Epithelial cell of esophagus (primary cell): ENCODE results near the gene MCUB.

Experiments
- DNase-seq: peaks from one replicate; pipeline ENCODE4 v3.0.0; 2010; ENCODE audit warnings: low read depth
- H3K4me3 ChIP-seq: 2 replicates; pipeline ENCODE4 v1.5.1; 2011; ENCODE audit warnings: mild to moderate bottlenecking, low read length, control low read depth
- CTCF ChIP-seq: IDR thresholded peaks from 2 replicates; pipeline ENCODE4 v1.5.1; 2011; ENCODE audit warnings: low read depth, mild to moderate bottlenecking, low read length, control low read depth, inconsistent platforms; ENCODE audit not compliant: insufficient read depth; ENCODE audit errors: missing control alignments

The MCUB gene

GRCh38 chr4:109599046-109599652 is 39.1 kb downstream of the MCUB start:
- DNase-seq = no peak
- H3K4me3 ChIP-seq = no peak overlapping the region
- TF ChIP-seq CTCF = no peak

- DNase-seq = no peak
- no peak for TF ChIP-seq CTCF
- no peak overlapping the region for H3K4me3 ChIP-seq
Observed at GRCh38 chr4:109600431-109600830, 40.4 kb downstream of the MCUB start.

GRCh38 chr4:109601336-109601735 is 41.3 kb downstream of the MCUB start:
- TF ChIP-seq CTCF = no peak
- H3K4me3 ChIP-seq = no peak overlapping the region
- DNase-seq = no peak

- no peak for DNase-seq
- no peak overlapping the region for H3K4me3 ChIP-seq
- no peak for TF ChIP-seq CTCF
Observed at GRCh38 chr4:109607976-109608375, 47.9 kb downstream of the MCUB start.

- no peak for DNase-seq
- no peak overlapping the region for H3K4me3 ChIP-seq
- no peak for TF ChIP-seq CTCF
Observed at GRCh38 chr4:109608879-109609278, 48.8 kb downstream of the MCUB start.

- DNase-seq = peak; percentile 45
- no peak for TF ChIP-seq CTCF
- H3K4me3 ChIP-seq = no peak overlapping the region
Observed at GRCh38 chr4:109609431-109609830, 49.4 kb downstream of the MCUB start.

GRCh38 chr4:109610489-109610888 is 50.4 kb downstream of the MCUB start:
- no peak overlapping the region for H3K4me3 ChIP-seq
- DNase-seq = no peak
- TF ChIP-seq CTCF = no peak
